Epithelial cell of umbilical artery (primary cell): ENCODE results near the gene GNE. TPM values are rescaled to one million over a fixed set of nuclear protein-coding genes. Genes with fewer than 3 reads are reported as not detected.

Source experiments
- total RNA-seq: library from RNA; depleted of rRNA; stranded (reverse); fragments of >200 nt; gene quantifications from 2 replicates; pipeline ENCODE4 v1.2.3, GENCODE V29; 2014

The GNE gene, protein sequence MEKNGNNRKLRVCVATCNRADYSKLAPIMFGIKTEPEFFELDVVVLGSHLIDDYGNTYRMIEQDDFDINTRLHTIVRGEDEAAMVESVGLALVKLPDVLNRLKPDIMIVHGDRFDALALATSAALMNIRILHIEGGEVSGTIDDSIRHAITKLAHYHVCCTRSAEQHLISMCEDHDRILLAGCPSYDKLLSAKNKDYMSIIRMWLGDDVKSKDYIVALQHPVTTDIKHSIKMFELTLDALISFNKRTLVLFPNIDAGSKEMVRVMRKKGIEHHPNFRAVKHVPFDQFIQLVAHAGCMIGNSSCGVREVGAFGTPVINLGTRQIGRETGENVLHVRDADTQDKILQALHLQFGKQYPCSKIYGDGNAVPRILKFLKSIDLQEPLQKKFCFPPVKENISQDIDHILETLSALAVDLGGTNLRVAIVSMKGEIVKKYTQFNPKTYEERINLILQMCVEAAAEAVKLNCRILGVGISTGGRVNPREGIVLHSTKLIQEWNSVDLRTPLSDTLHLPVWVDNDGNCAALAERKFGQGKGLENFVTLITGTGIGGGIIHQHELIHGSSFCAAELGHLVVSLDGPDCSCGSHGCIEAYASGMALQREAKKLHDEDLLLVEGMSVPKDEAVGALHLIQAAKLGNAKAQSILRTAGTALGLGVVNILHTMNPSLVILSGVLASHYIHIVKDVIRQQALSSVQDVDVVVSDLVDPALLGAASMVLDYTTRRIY
- 14.3 and 20.1 TPM in 2 replicates for total RNA-seq

DNA sequence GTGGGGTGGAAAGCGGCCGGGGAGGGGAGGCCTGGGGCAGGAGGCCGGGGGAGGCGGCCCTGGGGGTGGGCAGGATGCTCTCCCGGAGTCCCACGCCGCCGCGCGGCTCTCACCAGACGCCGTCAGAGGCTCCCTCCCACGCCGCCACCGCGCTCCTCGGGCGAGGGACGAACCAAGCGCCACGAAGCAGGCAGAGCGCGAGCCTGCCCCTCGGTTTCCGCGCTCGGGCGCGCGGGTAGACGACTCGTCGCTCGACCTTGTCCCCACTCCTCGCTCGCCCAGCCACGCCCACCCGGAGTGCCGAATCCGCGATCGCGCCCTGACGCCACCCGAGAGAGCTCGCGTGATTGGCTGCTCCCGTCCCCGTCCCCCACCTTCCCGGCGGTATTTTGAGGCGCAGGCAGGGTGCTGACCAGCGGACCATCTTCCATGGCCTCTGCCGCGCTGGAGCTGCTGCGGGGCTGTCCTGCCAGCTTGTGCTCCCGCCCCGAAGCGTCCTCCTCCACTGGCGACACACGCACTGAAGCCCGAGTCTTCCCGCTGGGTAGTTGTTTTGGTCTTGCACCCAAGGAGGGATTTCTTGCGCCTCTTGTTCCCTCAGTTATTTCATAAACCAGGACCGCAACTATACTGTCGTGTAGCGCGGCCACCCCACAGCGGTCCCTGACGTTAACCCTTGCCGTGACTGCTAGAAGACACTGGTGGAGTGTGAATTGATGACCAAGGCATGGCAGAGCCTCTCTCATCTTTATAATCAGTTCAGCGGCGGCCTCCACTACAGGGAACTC, at the start of gene GNE:
Gene GNE (minus strand): TSS at position 241 of the 788 bp plus-strand sequence. CDS start 9,093 bp downstream, outside the sequence.

DNA sequence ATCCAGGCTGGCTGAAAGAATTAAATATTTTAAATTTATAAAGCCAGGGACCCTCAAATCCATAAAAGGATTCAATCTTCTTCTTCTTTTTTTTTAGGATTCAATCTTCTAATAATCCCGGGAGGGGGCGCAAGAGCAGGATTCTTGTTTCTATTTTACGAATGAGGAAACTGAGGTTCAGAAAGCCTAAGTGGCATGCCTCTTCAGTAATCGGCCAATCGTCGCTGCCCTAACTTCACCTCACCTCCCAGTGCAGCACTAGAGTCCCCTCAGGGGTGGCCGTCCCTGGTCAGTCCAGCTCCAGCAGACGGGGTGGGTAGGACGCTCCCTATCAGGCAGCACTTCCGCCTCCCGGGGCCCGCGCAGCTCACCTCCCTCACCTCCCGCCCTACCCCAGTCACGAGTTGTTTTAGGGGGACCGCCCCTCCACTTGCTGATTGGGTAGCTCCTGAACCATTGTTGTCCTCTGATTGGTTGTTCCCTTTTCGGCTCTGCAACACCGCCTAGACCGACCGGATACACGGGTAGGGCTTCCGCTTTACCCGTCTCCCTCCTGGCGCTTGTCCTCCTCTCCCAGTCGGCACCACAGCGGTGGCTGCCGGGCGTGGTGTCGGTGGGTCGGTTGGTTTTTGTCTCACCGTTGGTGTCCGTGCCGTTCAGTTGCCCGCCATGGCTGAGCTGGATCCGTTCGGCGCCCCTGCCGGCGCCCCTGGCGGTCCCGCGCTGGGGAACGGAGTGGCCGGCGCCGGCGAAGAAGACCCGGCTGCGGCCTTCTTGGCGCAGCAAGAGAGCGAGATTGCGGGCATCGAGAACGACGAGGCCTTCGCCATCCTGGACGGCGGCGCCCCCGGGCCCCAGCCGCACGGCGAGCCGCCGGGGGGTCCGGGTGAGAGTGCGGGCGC, 67.6 kb downstream of the GNE start, which contains the start of gene CLTA:
Gene CLTA (plus strand): TSS at position 534 of the 902 bp plus-strand sequence. CDS start 136 bp downstream, at position 670.

DNA sequence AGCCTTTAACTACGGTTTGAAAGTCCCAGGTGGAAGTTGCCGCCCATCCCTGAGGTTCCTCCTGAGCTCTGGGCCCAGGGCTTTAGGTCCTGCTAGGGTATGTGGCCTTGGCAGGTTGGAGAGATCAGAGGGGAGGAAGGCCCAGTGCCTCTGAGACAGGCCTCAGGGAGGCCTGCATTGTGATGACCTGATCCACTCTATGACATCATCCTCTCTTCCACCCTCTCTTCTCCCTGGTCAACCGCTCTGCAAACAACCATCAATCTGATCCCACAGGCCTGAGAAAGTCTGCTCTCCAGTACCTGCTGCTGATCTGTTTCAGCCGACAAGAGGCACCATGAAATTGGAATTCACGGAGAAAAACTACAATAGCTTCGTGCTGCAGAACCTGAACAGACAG, 89.1 kb downstream of the GNE start, which contains the start of gene CCIN:
Gene CCIN (plus strand): TSS at position 223 of the 400 bp plus-strand sequence. CDS start 115 bp downstream, at position 338.

Other genes with a start within 250 kb of the GNE start
- 9.1 and 14.7 TPM in 2 replicates for gene RECK, start 221.5 kb downstream of the GNE start, total RNA-seq
- gene GLIPR2, start 121.7 kb downstream of the GNE start, total RNA-seq: 34.4 and 46.0 TPM in 2 replicates
- 1.3 and 3.8 TPM in 2 replicates for gene CCIN, start 89.1 kb downstream of the GNE start, total RNA-seq
- gene CLTA, start 67.5 kb downstream of the GNE start, total RNA-seq: 275 and 378 TPM in 2 replicates
- gene RNF38, start 141.8 kb upstream of the GNE start, total RNA-seq: 8.4 and 10.3 TPM in 2 replicates